HG02678 (cell line): ENCODE data around the gene SH3RF1.

Experiments used
- ATAC-seq: cut with Tn5 transposase; IDR thresholded peaks from one replicate; pipeline ENCODE4 v1.9.1; 2021; ENCODE audit warnings: mild to moderate bottlenecking, moderate library complexity; ENCODE audit not compliant: unreplicated experiment

Gene SH3RF1

GRCh38 chr4:169252339-169253112, 18.2 kb downstream of the SH3RF1 start:
- no peak for ATAC-seq

- ATAC-seq, result no peak
These were observed 19.2 kb downstream of the SH3RF1 start for GRCh38 chr4:169251291-169252235.

- ATAC-seq, result no peak
These were observed 20.0 kb downstream of the SH3RF1 start for GRCh38 chr4:169250796-169251195.

- no peak for ATAC-seq
These were observed 20.8 kb downstream of the SH3RF1 start for GRCh38 chr4:169249999-169250398.

DNA sequence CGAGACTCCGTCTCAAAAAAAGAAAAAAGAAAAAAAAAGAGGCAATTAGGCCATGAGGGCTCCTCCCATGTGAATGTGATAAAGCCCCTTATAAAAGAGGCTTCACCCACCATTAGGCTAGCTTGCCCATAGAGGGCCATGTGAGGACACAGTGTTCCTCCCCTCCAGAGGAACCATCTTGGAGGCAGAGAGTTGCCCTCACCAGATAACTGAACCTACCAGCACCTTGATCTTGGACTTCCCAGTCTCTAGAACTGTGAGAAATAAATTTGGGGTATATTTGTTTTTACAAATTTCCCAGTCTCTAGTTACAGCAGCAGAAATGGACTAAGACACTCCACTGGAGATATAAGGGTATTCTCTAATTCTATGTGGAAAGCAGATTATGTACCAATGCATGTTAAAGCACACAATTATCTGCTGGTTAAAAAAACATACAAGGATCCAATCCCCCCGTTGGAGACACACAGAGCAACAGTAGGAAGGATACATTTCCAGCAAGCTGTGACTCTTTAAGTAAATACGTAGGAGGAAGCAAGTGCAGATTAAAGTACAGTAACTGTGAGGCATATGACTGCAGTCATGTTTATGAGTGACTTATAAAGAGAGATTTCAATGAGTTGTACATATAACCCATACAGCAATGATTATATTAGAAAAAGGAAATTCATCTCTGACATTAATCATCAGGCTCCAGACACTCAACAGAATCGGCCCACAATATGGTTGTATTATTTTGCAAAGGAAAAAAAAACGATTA, 21.4 kb downstream of the SH3RF1 start:
- no peak for ATAC-seq

DNA sequence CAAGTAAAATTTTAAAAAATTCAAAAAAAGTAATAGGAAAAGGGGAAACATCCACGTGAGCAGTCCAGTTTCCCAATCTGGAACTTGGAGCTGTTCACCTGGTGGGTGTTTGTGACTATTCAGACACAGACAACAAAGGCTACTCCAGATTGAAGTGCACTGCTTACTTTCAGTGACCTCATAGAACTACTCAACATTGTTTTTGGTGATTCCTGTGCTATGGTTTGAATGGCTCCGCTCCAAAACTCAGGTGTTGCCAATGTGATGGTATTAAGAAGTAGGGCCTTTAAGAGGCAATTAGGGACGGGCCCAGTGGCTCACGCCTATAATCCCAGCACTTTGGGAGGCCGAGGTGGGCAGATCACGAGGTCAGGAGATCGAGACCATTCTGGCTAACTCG, 22.1 kb downstream of the SH3RF1 start:
- ATAC-seq, result no peak

DNA sequence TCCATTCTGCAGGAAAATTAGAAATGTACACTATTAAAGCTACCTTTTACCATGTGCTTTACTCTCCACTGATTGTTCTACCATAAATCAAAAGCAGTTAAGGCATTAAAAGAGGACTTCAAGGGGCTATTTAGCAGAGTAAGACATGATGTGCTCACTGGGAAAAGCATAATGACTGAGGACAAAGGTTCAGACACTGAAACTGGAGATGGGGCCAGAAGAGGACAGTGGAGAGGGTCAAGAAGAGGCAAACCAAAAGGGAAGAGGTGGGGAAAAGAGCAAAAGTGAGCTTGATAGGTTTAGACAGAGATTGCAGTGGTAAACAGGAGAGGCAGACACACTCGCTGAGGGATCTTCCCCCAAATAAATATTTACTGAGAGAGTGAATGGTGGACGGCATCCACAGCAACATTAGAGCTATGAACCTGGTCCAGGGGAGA, 23.8 kb downstream of the SH3RF1 start:
- ATAC-seq, result no peak

DNA sequence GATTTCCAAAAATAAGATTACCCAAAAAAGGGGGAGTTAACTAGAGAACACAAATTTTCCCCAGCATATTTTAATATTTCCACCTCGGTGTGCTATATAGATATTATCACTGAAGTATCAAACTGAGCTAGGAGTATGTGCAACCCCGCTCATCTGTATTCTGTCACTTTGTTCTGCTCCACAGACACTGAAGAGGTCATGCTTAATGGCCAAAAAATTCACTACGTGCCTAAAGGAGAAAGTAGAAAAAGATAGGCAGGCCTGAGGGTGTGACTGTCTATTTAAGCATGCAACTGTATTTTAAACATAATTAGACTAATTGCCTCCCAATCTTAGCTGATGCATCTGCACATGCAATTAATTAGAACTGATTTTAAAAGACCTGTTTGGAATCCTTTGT, 24.5 kb downstream of the SH3RF1 start:
- no peak for ATAC-seq

- ATAC-seq, result no peak
These were observed 25.7 kb downstream of the SH3RF1 start for GRCh38 chr4:169245061-169245460.

- ATAC-seq, result no peak
These were observed 26.7 kb downstream of the SH3RF1 start for GRCh38 chr4:169243825-169244609.

DNA sequence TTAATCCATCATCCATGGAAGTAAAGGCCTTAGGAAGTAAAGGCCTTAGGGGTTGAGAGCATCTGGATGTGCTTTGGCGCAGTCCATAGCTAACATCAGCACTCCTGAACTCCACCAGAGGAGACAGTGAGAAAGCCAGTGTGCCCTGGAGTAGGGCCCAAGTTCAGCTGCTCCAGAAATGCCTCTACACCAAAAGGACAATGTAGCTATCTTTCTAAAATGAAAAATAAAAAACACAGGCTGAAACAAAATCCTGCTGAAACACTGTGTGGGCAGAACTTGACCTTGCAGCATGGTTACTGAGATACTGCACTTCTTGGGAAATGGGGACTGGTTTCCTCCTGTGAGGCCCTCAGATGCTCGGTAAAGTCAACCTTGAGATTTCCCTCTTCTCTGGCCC, 29.3 kb downstream of the SH3RF1 start:
- ATAC-seq, result no peak

- ATAC-seq, result no peak
These were observed 31.4 kb downstream of the SH3RF1 start for GRCh38 chr4:169239221-169239905.

DNA sequence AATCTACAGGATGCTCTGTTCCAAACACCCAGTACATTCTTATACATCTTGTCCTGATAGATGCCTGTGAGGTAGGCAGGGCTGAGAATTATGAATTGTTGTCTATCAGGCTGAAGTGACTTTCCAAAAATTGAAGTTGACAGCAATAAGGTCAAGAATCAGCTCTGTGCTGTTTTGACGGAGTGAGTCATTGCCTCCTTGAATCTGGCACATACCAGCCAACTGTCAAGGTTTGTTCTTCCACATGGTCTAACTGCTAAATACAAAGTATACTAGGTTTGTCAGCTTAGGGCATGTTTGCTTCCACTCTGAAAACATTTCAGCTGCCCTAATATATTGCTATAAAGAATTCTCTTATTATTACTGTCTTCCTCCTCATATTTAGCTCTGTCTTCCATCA, 32.3 kb downstream of the SH3RF1 start:
- no peak for ATAC-seq

DNA sequence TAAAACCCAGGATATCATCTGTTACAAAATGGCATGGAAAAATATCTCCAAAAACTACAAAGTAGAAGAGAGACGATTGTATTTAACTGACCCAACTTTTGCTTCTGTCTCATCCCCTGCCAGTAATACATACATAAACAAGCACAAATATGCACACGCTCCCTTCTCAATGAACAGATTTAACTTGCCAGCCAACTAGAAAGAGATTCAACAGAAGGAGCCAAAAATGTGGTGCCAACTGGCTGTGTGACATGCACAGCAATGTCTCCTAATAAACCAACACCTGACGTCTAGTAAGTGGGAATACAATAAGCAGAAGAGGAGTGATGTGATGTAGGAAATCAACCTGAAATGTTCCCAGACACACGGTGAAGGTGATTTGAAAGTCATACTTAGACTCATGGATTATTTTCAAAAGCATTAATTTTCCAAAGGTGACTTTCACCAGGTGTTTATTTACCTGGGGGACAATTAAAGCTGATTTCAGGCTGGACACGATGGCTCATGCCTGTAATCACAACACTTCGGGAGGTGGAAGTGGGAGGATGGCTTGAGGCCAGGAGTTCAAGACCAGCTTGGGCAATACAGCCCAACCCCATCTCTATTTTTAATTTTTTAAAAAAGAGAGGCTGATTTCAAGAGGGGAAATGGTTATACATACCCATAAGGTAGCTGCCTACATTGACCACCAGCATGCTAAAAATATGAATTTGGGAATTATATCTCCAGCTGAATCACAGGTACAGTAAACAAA, 33.7 kb downstream of the SH3RF1 start:
- no peak for ATAC-seq

GRCh38 chr4:169236078-169236477, 34.7 kb downstream of the SH3RF1 start:
- ATAC-seq, result no peak

- no peak for ATAC-seq
These were observed 36.5 kb downstream of the SH3RF1 start for GRCh38 chr4:169234137-169234855.

DNA sequence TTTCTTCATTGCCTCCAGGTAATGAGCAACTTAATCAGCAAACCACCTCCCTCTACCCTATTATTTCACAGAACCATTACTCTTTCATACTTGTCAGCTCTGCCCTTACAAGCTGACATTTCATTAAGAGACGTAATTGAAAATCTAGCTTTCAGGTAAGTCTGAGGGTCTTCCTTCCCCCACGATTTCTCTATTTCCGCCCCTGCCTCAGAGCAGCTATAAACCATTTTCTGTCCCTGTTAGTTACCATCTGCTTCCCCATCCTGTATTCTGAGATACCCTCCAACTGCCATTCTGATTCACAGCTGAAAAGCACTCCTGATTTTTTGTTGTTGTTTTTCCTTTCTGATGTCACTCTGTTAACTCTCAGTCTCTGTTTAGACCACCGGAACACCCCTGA, 37.1 kb downstream of the SH3RF1 start:
- no peak for ATAC-seq

DNA sequence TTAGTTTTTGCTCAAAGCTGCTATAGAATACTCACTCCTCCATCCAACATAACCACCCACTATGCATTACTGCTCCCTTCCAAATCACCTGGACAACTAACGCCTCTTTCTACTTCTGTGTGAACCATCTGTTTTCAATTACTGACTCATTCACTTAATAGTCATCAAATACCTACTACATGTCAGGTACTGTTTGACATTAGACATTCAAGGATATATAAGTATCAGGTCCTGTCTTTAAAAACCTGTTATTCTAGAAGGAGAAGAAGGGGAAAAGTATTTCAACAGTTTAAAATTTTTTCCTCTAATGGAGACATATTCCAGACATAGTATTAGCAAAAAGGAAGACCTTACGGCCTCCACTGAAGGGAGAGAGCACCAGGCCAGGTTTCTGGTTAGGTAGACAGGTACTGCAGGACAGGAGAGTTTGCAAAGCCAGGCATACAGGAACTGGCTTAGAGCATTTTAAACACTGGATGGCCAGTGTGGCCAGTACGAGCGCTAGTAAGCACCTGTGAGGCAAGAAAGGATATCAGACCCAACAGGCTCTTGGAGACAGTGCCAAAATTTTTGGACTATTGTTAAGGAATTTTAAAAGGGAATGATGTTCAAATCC, 39.0 kb downstream of the SH3RF1 start:
- ATAC-seq, result no peak
